Neural cell (in vitro differentiated cells): ENCODE data around the gene PRDM11. TPM values are rescaled to one million over a fixed set of nuclear protein-coding genes. Genes with fewer than 3 reads are reported as not detected.

Experiments
- H2AFZ ChIP-seq: fragments of 200-600, 300-800 bp; sonication (generic), shearing (Covaris generic); 2 replicates; pipeline ENCODE4 v1.6.0; 2014; ENCODE audit warnings: low read depth, mild to moderate bottlenecking, antibody characterized with exemption, low read length, moderate library complexity
- H3F3A ChIP-seq: fragments of 200-600 bp; shearing (Covaris generic); 2 replicates; pipeline ENCODE4 v1.6.1; 2016; ENCODE audit warnings: mild to moderate bottlenecking, moderate library complexity, mixed read lengths, antibody characterized with exemption, low read length; ENCODE audit not compliant: insufficient read depth, poor library complexity, severe bottlenecking
- H3K27ac ChIP-seq: fragments of 200-600, 300-800 bp; sonication (generic), shearing (Covaris generic); 2 replicates; pipeline ENCODE4 v1.5.1; 2014; ENCODE audit warnings: mild to moderate bottlenecking, low read length, moderate library complexity
- H3K27me3 ChIP-seq: fragments of 300-800, 200-600 bp; sonication (generic), shearing (Covaris generic); 2 replicates; pipeline ENCODE4 v1.6.0; 2014; ENCODE audit warnings: mild to moderate bottlenecking, low read depth, low read length, moderate library complexity; ENCODE audit not compliant: insufficient read depth
- H3K36me3 ChIP-seq: fragments of 300-800, 200-600 bp; sonication (generic), shearing (Covaris generic); 2 replicates; pipeline ENCODE4 v1.5.1; 2014; ENCODE audit warnings: mild to moderate bottlenecking, antibody characterized with exemption, low read length, moderate library complexity; ENCODE audit not compliant: insufficient read depth
- H3K4me2 ChIP-seq: fragments of 300-800, 200-600 bp; sonication (generic), shearing (Covaris generic); 2 replicates; pipeline ENCODE4 v1.6.0; 2014; ENCODE audit warnings: mild to moderate bottlenecking, low read length
- H3K4me3 ChIP-seq: fragments of 300-800, 200-600 bp; sonication (generic), shearing (Covaris generic); 2 replicates; pipeline ENCODE4 v1.5.1; 2014; ENCODE audit warnings: mild to moderate bottlenecking, low read length, moderate library complexity
- H3K79me2 ChIP-seq: fragments of 200-600 bp; shearing (Covaris generic); replicated peaks from 2 replicates; pipeline ENCODE4 v1.6.0; 2014; ENCODE audit warnings: mild to moderate bottlenecking, low read length, moderate library complexity; ENCODE audit not compliant: insufficient read depth
- H3K9ac ChIP-seq: fragments of 300-800, 200-600 bp; sonication (generic), shearing (Covaris generic); 2 replicates; pipeline ENCODE4 v1.6.1; 2016; ENCODE audit warnings: mild to moderate bottlenecking, low read length, mixed read lengths
- H3K9me2 ChIP-seq: fragments of 200-600 bp; shearing (Covaris generic); 2 replicates; pipeline ENCODE4 v1.6.1; 2016; ENCODE audit warnings: mild to moderate bottlenecking, low read length, mixed read lengths; ENCODE audit not compliant: insufficient read depth
- H3K9me3 ChIP-seq: fragments of 200-600, 300-800 bp; sonication (generic), shearing (Covaris generic); 2 replicates; pipeline ENCODE4 v1.6.1; 2016; ENCODE audit warnings: mild to moderate bottlenecking, mixed run types, low read length, moderate library complexity, mixed read lengths
- H4K20me1 ChIP-seq: fragments of 200-600 bp; shearing (Covaris generic); 2 replicates; pipeline ENCODE4 v1.6.1; 2016; ENCODE audit warnings: mild to moderate bottlenecking, mixed run types; ENCODE audit not compliant: insufficient read depth
- EP300 ChIP-seq: fragments of 450-650 bp; conservative IDR thresholded peaks from 2 replicates; pipeline ENCODE4 v1.6.1; 2014; ENCODE audit warnings: antibody characterized with exemption, mild to moderate bottlenecking, moderate library complexity; ENCODE audit not compliant: poor library complexity, severe bottlenecking
- EZH2 ChIP-seq: fragments of 200-600, 300-800 bp; shearing (Covaris generic), sonication (generic); IDR thresholded peaks from 2 replicates; pipeline ENCODE4 v1.6.1; 2014; ENCODE audit warnings: antibody characterized with exemption, low read length, borderline replicate concordance, mild to moderate bottlenecking; ENCODE audit not compliant: insufficient read depth, poor library complexity, severe bottlenecking
- MXI1 ChIP-seq: fragments of 450-650 bp; conservative IDR thresholded peaks from 2 replicates; pipeline ENCODE4 v1.6.1; 2014; ENCODE audit warnings: antibody characterized with exemption, mild to moderate bottlenecking; ENCODE audit not compliant: poor library complexity, severe bottlenecking
- POLR2AphosphoS5 ChIP-seq: IDR thresholded peaks from 2 replicates; pipeline ENCODE4 v1.6.1; 2012
- RAD21 ChIP-seq: fragments of 450-650 bp; conservative IDR thresholded peaks from 2 replicates; pipeline ENCODE4 v1.6.1; 2014; ENCODE audit warnings: antibody characterized with exemption, mild to moderate bottlenecking, moderate library complexity
- SMC3 ChIP-seq: fragments of 450-650 bp; conservative IDR thresholded peaks from 2 replicates; pipeline ENCODE4 v1.6.1; 2014; ENCODE audit warnings: antibody characterized with exemption, mild to moderate bottlenecking, moderate library complexity; ENCODE audit not compliant: poor library complexity
- TAF1 ChIP-seq: IDR thresholded peaks from 2 replicates; pipeline ENCODE4 v1.6.1; 2012; ENCODE audit warnings: low read depth
- polyA plus RNA-seq: library from polyadenylated mRNA; depleted of rRNA; stranded (reverse); fragments of >200 nt; gene quantifications from 2 replicates; pipeline ENCODE4 v1.2.3, GENCODE V29; 2014
- TF ChIP-seq, protein P1 (sequence below): IDR thresholded peaks from 2 replicates; pipeline ENCODE4 v1.6.1; 2012; ENCODE audit warnings: borderline replicate concordance
- TF ChIP-seq, protein P2 (sequence below): fragments of 450-650 bp; IDR thresholded peaks from 2 replicates; pipeline ENCODE4 v1.5.1; 2014; ENCODE audit warnings: antibody characterized with exemption, mild to moderate bottlenecking, moderate library complexity; ENCODE audit not compliant: poor library complexity, severe bottlenecking

PRDM11 gene
- polyA plus RNA-seq, 1 donor from 2014 or later = 2.0 TPM

DNA sequence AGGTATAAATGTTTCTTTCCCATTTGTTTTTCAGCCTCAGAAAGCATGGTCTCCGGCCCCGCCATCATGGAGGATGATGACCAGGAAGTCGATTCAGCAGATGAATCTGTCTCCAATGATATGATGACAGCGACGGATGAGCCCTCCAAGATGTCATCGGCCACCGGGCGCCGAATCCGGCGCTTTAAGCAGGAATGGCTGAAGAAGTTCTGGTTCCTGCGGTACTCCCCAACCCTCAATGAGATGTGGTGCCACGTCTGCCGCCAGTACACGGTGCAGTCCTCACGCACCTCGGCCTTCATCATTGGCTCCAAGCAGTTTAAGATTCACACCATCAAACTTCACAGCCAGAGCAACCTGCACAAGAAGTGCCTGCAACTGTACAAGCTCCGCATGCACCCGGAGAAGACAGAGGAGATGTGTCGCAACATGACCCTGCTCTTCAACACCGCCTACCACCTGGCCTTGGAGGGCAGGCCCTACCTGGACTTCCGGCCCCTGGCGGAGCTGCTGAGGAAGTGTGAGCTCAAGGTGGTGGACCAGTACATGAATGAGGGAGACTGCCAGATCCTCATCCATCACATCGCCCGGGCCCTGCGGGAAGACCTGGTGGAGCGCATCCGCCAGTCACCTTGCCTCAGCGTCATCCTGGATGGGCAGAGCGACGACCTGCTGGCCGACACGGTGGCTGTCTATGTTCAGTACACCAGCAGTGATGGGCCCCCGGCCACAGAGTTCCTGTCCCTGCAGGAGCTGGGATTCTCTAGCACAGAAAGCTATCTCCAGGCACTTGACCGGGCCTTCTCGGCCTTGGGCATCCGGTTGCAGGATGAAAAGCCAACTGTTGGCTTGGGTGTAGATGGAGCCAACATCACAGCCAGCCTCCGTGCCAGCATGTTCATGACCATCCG, 79.8 kb downstream of the PRDM11 start:
- Histone ChIP-seq H3K9ac (no peak overlapping the region), H3K4me2 (no peak overlapping the region), H3K79me2 (no peaks in the 10 kb centered on the region), H3K27me3 (no peaks in the 10 kb centered on the region), H3K9me2 (no peaks in the 10 kb centered on the region), H3K4me3 (no peak overlapping the region), H3K27ac (no peak overlapping the region), H2AFZ (no peak overlapping the region), H3F3A (no peaks in the 10 kb centered on the region), H3K9me3 (no peaks in the 10 kb centered on the region), H4K20me1 (no peaks in the 10 kb centered on the region), H3K36me3 (peaks cover 15% of the 10 kb centered on the region)
- TF ChIP-seq, protein P1, sequence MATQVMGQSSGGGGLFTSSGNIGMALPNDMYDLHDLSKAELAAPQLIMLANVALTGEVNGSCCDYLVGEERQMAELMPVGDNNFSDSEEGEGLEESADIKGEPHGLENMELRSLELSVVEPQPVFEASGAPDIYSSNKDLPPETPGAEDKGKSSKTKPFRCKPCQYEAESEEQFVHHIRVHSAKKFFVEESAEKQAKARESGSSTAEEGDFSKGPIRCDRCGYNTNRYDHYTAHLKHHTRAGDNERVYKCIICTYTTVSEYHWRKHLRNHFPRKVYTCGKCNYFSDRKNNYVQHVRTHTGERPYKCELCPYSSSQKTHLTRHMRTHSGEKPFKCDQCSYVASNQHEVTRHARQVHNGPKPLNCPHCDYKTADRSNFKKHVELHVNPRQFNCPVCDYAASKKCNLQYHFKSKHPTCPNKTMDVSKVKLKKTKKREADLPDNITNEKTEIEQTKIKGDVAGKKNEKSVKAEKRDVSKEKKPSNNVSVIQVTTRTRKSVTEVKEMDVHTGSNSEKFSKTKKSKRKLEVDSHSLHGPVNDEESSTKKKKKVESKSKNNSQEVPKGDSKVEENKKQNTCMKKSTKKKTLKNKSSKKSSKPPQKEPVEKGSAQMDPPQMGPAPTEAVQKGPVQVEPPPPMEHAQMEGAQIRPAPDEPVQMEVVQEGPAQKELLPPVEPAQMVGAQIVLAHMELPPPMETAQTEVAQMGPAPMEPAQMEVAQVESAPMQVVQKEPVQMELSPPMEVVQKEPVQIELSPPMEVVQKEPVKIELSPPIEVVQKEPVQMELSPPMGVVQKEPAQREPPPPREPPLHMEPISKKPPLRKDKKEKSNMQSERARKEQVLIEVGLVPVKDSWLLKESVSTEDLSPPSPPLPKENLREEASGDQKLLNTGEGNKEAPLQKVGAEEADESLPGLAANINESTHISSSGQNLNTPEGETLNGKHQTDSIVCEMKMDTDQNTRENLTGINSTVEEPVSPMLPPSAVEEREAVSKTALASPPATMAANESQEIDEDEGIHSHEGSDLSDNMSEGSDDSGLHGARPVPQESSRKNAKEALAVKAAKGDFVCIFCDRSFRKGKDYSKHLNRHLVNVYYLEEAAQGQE = no peak
- TF ChIP-seq MXI1 (no peak), EP300 (no peak), SMC3 (no peak), EZH2 (no peak), RAD21 (no peak), TAF1 (no peak), POLR2AphosphoS5 (no peak)
- TF ChIP-seq, protein P2, sequence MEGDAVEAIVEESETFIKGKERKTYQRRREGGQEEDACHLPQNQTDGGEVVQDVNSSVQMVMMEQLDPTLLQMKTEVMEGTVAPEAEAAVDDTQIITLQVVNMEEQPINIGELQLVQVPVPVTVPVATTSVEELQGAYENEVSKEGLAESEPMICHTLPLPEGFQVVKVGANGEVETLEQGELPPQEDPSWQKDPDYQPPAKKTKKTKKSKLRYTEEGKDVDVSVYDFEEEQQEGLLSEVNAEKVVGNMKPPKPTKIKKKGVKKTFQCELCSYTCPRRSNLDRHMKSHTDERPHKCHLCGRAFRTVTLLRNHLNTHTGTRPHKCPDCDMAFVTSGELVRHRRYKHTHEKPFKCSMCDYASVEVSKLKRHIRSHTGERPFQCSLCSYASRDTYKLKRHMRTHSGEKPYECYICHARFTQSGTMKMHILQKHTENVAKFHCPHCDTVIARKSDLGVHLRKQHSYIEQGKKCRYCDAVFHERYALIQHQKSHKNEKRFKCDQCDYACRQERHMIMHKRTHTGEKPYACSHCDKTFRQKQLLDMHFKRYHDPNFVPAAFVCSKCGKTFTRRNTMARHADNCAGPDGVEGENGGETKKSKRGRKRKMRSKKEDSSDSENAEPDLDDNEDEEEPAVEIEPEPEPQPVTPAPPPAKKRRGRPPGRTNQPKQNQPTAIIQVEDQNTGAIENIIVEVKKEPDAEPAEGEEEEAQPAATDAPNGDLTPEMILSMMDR = no peak

DNA sequence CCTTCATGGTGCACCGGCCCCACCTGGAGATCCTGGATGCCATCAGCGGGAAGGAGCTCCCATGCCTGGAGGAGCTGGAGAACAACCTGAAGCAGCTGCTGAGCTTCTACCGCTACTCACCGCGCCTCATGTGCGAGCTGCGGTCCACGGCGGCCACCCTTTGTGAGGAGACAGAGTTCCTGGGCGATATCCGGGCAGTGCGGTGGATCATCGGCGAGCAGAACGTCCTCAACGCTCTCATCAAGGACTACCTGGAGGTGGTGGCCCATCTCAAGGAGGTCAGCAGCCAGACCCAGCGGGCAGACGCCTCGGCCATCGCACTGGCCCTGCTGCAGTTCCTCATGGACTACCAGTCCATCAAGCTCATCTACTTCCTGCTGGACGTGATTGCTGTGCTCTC, 80.5 kb downstream of the PRDM11 start:
- TF ChIP-seq RAD21 (no peak), SMC3 (no peak), POLR2AphosphoS5 (no peak), EP300 (no peak), EZH2 (no peak), MXI1 (no peak), TAF1 (no peak)
- TF ChIP-seq, protein P2 = no peak
- TF ChIP-seq, protein P1 = no peak
- Histone ChIP-seq H3K27ac (no peak overlapping the region), H2AFZ (no peak overlapping the region), H3K79me2 (no peaks in the 10 kb centered on the region), H3F3A (no peaks in the 10 kb centered on the region), H3K9me3 (no peaks in the 10 kb centered on the region), H3K4me2 (no peak overlapping the region), H4K20me1 (no peaks in the 10 kb centered on the region), H3K9ac (no peak overlapping the region), H3K9me2 (no peaks in the 10 kb centered on the region), H3K36me3 (peaks cover 15% of the 10 kb centered on the region), H3K4me3 (no peak overlapping the region), H3K27me3 (no peaks in the 10 kb centered on the region)
